ENCODE measurements around the gene EXOSC2.
A peak's percentile ranks its signal among the peaks of the same experiment; 100 is the strongest.

The EXOSC2 gene

DNA sequence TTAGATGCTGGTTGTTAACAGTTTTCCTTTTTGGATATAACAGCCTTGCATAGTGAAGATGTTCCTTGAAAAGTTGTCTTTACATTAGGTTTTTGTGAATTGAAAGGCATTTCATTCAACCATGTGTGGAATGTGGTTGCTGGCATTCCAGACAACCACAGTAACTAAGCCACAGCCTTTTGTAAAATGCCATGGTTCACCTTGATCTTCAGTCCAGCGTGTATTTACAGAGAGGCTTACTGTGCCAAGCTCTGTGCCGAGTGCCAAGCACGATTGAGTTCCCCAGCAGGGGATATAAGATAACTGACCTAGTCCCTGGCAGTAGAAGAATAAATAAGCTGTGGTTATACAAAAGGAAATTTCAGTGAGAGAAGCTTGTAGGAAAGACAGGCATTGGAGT lies 4.9 kb downstream of the EXOSC2 start:
- peak overlapping the region; percentile 24 for H3K27ac Mint-ChIP-seq
- H3K27me3 Mint-ChIP-seq, result no peaks in the 10 kb centered on the region
- ATAC-seq, result no peak
- H3K9me3 Mint-ChIP-seq, result no peaks in the 10 kb centered on the region
- peaks cover 72% of the 10 kb centered on the region for H3K36me3 Mint-ChIP-seq (ENCODE audit: low read depth)
- peaks cover 38% of the 10 kb centered on the region for H3K4me1 Mint-ChIP-seq
- DNase-seq, result no peak
- no peak overlapping the region for H3K4me3 Mint-ChIP-seq

DNA sequence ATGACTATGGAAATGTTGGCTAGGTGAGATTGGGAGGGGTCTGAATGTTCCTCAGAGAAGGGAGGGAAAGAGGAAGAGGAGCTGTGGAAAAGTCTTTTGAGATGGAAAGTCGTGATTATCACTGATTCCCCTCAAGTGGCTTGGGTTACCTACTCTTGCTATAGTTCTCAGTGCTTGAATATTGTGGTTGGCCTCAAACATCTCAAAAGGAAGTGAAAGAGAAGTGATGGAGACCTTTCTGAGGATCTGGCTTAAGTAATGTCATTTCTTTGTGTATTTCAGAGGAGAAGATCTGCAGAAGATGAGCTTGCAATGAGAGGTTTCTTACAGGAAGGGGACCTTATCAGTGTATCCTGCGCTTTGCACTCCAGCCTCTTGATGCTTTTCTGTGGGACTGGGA lies 5.5 kb downstream of the EXOSC2 start:
- no peak overlapping the region for H3K4me3 Mint-ChIP-seq
- H3K36me3 Mint-ChIP-seq (ENCODE audit: low read depth), result peaks cover 76% of the 10 kb centered on the region
- no peaks in the 10 kb centered on the region for H3K27me3 Mint-ChIP-seq
- no peak for ATAC-seq
- no peak for DNase-seq
- peaks cover 38% of the 10 kb centered on the region for H3K4me1 Mint-ChIP-seq
- H3K9me3 Mint-ChIP-seq, result no peaks in the 10 kb centered on the region
- peak overlapping the region; percentile 24 for H3K27ac Mint-ChIP-seq

- Mint-ChIP-seq H3K27me3 (no peaks in the 10 kb centered on the region), H3K36me3 (ENCODE audit: low read depth) (peaks cover 70% of the 10 kb centered on the region), H3K4me1 (peaks cover 23% of the 10 kb centered on the region), H3K4me3 (no peak overlapping the region), H3K27ac (no peak overlapping the region), H3K9me3 (no peaks in the 10 kb centered on the region)
- peak; percentile 79 for DNase-seq
- ATAC-seq, result peak; percentile 73
Observed at GRCh38 chr9:130701059-130702022, 7.8 kb downstream of the EXOSC2 start.

GRCh38 chr9:130703501-130703900 lies 9.9 kb downstream of the EXOSC2 start:
- ATAC-seq (no peak), DNase-seq (no peak)
- H3K27me3 Mint-ChIP-seq, result no peaks in the 10 kb centered on the region
- peaks cover 51% of the 10 kb centered on the region for H3K36me3 Mint-ChIP-seq (ENCODE audit: low read depth)
- H3K9me3 Mint-ChIP-seq, result no peaks in the 10 kb centered on the region
- H3K4me1 Mint-ChIP-seq, result peaks cover 7% of the 10 kb centered on the region
- no peak overlapping the region for H3K4me3 Mint-ChIP-seq
- no peak overlapping the region for H3K27ac Mint-ChIP-seq

DNA sequence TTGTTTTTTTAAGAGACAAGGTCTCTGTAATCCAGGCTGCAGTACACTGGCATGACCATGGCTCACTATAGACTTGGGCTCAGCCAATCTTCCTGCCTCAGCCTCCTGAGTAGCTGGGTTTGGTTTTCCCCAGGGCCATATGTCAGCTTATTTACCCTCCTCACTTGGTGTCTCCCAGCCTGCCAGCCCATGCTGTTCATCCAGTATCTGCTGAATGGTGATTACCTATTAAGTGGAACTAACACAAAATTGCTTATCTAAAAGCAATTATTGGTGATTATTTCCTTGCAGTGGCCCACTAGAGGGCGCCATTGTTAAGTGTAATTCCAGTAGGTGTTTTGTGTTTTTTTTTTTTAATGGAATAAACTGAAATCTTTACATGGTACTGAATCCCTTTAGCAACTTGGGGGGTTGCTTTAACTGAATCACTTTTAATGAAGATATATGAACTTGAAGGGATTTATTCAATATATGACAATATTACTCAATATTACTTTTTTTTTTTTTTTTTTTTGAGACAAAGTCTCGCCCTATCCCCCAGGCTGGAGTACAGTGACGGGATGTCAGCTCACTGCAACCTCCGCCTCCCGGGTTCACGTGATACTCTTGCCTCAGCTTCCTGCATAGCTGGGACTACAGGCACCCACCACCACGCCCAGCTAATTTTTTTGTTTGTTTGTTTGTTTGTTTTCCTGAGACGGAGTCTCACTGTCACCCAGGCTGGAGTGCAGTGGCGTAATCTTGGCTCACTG lies 13.8 kb downstream of the EXOSC2 start:
- peak; percentile 73 for DNase-seq
- H3K9me3 Mint-ChIP-seq, result no peaks in the 10 kb centered on the region
- peaks cover 7% of the 10 kb centered on the region for H3K4me1 Mint-ChIP-seq
- H3K36me3 Mint-ChIP-seq (ENCODE audit: low read depth), result peaks cover 27% of the 10 kb centered on the region
- H3K4me3 Mint-ChIP-seq, result no peak overlapping the region
- ATAC-seq, result peak; percentile 61
- no peaks in the 10 kb centered on the region for H3K27me3 Mint-ChIP-seq
- no peak overlapping the region for H3K27ac Mint-ChIP-seq

- Mint-ChIP-seq H3K4me1 (peaks cover 32% of the 10 kb centered on the region), H3K9me3 (no peaks in the 10 kb centered on the region), H3K36me3 (ENCODE audit: low read depth) (peaks cover 4% of the 10 kb centered on the region), H3K27ac (no peak overlapping the region), H3K4me3 (no peak overlapping the region), H3K27me3 (no peaks in the 10 kb centered on the region)
- ATAC-seq (no peak), DNase-seq (no peak)
Observed at GRCh38 chr9:130710822-130711352, 17.3 kb downstream of the EXOSC2 start.

- DNase-seq, result no peak
- Mint-ChIP-seq H3K27me3 (no peaks in the 10 kb centered on the region), H3K4me3 (no peak overlapping the region), H3K4me1 (peaks cover 37% of the 10 kb centered on the region), H3K36me3 (ENCODE audit: low read depth) (no peaks in the 10 kb centered on the region), H3K9me3 (no peaks in the 10 kb centered on the region), H3K27ac (no peak overlapping the region)
- no peak for ATAC-seq
Observed at GRCh38 chr9:130711469-130711868, 17.9 kb downstream of the EXOSC2 start.

DNA sequence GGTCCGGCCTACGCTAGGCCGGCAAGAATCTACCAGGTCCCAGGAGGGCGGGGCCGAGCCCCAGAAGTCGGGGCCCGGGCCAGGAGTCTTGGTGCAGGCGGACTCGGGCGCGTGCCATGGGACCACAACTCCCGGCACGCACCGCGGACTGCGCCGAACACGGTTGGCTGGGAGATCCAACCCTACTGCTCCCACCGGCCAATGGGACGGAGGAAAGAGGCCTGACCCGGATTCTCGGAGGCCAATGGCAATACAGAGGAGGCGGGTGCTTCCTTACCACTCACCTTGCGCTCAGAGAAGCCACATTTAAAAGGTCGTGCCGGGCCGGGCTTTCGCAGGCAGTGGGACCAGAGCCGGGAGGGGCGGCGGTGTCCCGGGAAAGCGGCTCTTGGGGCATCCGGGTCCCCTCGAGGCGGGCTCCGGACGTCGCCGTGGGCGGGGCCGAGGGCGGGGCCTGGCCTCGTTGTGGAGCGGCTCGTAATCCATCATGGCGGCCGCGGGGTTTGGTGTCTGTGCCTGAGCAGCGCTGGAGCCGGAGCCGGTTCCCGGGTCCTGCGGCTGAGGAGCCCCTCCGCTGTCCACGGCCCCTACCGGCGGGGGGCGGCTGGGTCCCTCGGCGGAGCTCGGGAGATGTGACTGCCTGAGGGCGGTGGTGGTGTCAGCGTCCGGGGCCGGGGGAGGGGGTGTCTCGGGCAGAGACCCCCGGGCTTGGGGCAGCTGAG lies 19.1 kb downstream of the EXOSC2 start:
- Mint-ChIP-seq H3K4me3 (peak overlapping the region; percentile 89), H3K36me3 (ENCODE audit: low read depth) (no peaks in the 10 kb centered on the region), H3K27me3 (no peaks in the 10 kb centered on the region), H3K9me3 (no peaks in the 10 kb centered on the region), H3K27ac (peak overlapping the region; percentile 90), H3K4me1 (peaks cover 38% of the 10 kb centered on the region)
- peak; percentile 98 for ATAC-seq
- DNase-seq, result peak; percentile 94

GRCh38 chr9:130713286-130713960 lies 19.8 kb downstream of the EXOSC2 start:
- Mint-ChIP-seq H3K27ac (peak overlapping the region; percentile 88), H3K27me3 (no peaks in the 10 kb centered on the region), H3K4me3 (peak overlapping the region; percentile 89), H3K9me3 (no peaks in the 10 kb centered on the region), H3K36me3 (ENCODE audit: low read depth) (no peaks in the 10 kb centered on the region), H3K4me1 (peaks cover 38% of the 10 kb centered on the region)
- peak; percentile 18 for DNase-seq
- ATAC-seq, result no peak

GRCh38 chr9:130714586-130715110 lies 21.1 kb downstream of the EXOSC2 start:
- Mint-ChIP-seq H3K36me3 (ENCODE audit: low read depth) (no peaks in the 10 kb centered on the region), H3K4me3 (peak overlapping the region; percentile 89), H3K4me1 (peaks cover 39% of the 10 kb centered on the region), H3K27me3 (no peaks in the 10 kb centered on the region), H3K27ac (no peak overlapping the region), H3K9me3 (no peaks in the 10 kb centered on the region)
- DNase-seq, result no peak
- ATAC-seq, result no peak

DNA sequence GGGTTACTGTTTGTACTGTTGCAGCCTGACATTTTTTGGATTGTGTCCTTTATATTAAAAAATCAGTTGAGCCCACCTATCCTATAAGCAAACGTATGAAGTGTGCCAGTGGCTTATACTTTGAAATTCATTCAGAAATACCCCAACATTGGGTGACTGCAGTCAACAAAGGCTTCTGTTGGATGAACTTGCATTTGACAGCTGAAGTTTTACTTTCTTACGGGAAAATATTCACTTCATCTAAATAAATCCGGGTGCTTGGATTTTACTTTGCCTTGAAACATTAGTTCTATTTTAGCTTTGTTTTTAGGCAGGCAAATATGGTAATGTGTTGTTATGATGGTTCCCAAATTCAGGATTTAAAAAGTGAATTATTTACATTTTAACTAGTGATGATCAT lies 21.7 kb downstream of the EXOSC2 start:
- H3K27ac Mint-ChIP-seq, result no peak overlapping the region
- H3K4me3 Mint-ChIP-seq, result peak overlapping the region; percentile 89
- H3K4me1 Mint-ChIP-seq, result peaks cover 40% of the 10 kb centered on the region
- no peak for DNase-seq
- no peaks in the 10 kb centered on the region for H3K27me3 Mint-ChIP-seq
- H3K36me3 Mint-ChIP-seq (ENCODE audit: low read depth), result no peaks in the 10 kb centered on the region
- ATAC-seq, result no peak
- no peaks in the 10 kb centered on the region for H3K9me3 Mint-ChIP-seq

DNA sequence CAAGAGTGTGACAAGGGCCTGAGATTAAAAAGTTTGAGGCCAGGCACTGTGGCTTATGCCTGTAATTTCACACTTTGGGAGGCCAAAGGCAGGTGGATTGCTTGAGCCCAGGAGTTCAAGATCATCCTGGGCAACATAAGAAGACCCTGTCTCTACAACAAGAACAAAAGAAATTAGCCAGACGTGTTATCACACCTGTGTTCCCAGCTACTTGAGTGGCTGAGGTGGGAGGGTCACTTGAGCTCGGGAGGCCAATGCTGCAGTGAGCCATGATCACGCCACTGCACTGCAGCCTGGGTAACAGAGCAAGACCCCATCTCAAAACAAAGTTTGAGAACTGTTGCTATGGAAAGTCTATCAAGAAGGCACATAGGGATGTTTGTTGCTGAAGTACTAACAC lies 25.0 kb downstream of the EXOSC2 start:
- Mint-ChIP-seq H3K27ac (no peak overlapping the region), H3K36me3 (ENCODE audit: low read depth) (no peaks in the 10 kb centered on the region), H3K4me3 (no peak overlapping the region), H3K9me3 (no peaks in the 10 kb centered on the region), H3K27me3 (no peaks in the 10 kb centered on the region), H3K4me1 (peaks cover 34% of the 10 kb centered on the region)
- DNase-seq (no peak), ATAC-seq (no peak)

- Mint-ChIP-seq H3K4me3 (no peak overlapping the region), H3K9me3 (no peaks in the 10 kb centered on the region), H3K27ac (no peak overlapping the region), H3K27me3 (no peaks in the 10 kb centered on the region), H3K4me1 (peaks cover 13% of the 10 kb centered on the region), H3K36me3 (ENCODE audit: low read depth) (no peaks in the 10 kb centered on the region)
- no peak for ATAC-seq
- no peak for DNase-seq
Observed at GRCh38 chr9:130720762-130721161, 27.2 kb downstream of the EXOSC2 start.

- H3K27ac Mint-ChIP-seq, result no peak overlapping the region
- ATAC-seq (no peak), DNase-seq (no peak)
- peaks cover 23% of the 10 kb centered on the region for H3K4me1 Mint-ChIP-seq
- no peak overlapping the region for H3K4me3 Mint-ChIP-seq
- no peaks in the 10 kb centered on the region for H3K36me3 Mint-ChIP-seq (ENCODE audit: low read depth)
- H3K27me3 Mint-ChIP-seq, result no peaks in the 10 kb centered on the region
- H3K9me3 Mint-ChIP-seq, result no peaks in the 10 kb centered on the region
Observed at GRCh38 chr9:130728721-130729120, 35.1 kb downstream of the EXOSC2 start.
